Measurements from ENCODE around the gene TMEM219. TPM values are rescaled to one million over a fixed set of nuclear protein-coding genes. Genes with fewer than 3 reads are reported as not detected.

TMEM219 gene
- total and polyA plus RNA-seq, 2 of the 8 experiments (the other 6 are each of a cell fraction or from before 2014, with no cell fraction given): 60.2 to 116 TPM

DNA sequence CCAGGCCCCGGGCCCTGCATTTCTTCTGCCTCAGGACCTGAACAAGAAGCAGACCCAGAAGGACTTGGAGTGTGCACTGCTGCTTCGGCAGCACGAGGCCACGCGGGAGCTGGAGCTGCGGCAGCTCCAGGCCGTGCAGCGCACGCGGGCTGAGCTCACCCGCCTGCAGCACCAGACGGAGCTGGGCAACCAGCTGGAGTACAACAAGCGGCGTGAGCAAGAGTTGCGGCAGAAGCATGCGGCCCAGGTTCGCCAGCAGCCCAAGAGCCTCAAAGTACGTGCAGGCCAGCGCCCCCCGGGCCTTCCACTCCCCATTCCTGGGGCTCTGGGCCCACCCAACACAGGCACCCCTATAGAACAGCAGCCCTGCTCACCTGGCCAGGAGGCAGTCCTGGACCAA lies 24.4 kb downstream of the TMEM219 start (continued):
- TF ChIP-seq, protein P1, sequence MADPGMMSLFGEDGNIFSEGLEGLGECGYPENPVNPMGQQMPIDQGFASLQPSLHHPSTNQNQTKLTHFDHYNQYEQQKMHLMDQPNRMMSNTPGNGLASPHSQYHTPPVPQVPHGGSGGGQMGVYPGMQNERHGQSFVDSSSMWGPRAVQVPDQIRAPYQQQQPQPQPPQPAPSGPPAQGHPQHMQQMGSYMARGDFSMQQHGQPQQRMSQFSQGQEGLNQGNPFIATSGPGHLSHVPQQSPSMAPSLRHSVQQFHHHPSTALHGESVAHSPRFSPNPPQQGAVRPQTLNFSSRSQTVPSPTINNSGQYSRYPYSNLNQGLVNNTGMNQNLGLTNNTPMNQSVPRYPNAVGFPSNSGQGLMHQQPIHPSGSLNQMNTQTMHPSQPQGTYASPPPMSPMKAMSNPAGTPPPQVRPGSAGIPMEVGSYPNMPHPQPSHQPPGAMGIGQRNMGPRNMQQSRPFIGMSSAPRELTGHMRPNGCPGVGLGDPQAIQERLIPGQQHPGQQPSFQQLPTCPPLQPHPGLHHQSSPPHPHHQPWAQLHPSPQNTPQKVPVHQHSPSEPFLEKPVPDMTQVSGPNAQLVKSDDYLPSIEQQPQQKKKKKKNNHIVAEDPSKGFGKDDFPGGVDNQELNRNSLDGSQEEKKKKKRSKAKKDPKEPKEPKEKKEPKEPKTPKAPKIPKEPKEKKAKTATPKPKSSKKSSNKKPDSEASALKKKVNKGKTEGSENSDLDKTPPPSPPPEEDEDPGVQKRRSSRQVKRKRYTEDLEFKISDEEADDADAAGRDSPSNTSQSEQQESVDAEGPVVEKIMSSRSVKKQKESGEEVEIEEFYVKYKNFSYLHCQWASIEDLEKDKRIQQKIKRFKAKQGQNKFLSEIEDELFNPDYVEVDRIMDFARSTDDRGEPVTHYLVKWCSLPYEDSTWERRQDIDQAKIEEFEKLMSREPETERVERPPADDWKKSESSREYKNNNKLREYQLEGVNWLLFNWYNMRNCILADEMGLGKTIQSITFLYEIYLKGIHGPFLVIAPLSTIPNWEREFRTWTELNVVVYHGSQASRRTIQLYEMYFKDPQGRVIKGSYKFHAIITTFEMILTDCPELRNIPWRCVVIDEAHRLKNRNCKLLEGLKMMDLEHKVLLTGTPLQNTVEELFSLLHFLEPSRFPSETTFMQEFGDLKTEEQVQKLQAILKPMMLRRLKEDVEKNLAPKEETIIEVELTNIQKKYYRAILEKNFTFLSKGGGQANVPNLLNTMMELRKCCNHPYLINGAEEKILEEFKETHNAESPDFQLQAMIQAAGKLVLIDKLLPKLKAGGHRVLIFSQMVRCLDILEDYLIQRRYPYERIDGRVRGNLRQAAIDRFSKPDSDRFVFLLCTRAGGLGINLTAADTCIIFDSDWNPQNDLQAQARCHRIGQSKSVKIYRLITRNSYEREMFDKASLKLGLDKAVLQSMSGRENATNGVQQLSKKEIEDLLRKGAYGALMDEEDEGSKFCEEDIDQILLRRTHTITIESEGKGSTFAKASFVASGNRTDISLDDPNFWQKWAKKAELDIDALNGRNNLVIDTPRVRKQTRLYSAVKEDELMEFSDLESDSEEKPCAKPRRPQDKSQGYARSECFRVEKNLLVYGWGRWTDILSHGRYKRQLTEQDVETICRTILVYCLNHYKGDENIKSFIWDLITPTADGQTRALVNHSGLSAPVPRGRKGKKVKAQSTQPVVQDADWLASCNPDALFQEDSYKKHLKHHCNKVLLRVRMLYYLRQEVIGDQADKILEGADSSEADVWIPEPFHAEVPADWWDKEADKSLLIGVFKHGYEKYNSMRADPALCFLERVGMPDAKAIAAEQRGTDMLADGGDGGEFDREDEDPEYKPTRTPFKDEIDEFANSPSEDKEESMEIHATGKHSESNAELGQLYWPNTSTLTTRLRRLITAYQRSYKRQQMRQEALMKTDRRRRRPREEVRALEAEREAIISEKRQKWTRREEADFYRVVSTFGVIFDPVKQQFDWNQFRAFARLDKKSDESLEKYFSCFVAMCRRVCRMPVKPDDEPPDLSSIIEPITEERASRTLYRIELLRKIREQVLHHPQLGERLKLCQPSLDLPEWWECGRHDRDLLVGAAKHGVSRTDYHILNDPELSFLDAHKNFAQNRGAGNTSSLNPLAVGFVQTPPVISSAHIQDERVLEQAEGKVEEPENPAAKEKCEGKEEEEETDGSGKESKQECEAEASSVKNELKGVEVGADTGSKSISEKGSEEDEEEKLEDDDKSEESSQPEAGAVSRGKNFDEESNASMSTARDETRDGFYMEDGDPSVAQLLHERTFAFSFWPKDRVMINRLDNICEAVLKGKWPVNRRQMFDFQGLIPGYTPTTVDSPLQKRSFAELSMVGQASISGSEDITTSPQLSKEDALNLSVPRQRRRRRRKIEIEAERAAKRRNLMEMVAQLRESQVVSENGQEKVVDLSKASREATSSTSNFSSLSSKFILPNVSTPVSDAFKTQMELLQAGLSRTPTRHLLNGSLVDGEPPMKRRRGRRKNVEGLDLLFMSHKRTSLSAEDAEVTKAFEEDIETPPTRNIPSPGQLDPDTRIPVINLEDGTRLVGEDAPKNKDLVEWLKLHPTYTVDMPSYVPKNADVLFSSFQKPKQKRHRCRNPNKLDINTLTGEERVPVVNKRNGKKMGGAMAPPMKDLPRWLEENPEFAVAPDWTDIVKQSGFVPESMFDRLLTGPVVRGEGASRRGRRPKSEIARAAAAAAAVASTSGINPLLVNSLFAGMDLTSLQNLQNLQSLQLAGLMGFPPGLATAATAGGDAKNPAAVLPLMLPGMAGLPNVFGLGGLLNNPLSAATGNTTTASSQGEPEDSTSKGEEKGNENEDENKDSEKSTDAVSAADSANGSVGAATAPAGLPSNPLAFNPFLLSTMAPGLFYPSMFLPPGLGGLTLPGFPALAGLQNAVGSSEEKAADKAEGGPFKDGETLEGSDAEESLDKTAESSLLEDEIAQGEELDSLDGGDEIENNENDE (IDR thresholded peaks at IDR 0.05; ENCODE audit: insufficient replicate concordance, low read length): no peak
- TF ChIP-seq JUN (IDR thresholded peaks at IDR 0.05; ENCODE audit: low read depth, low read length) (no peak), FOSL1 (IDR thresholded peaks at IDR 0.05; ENCODE audit: insufficient read depth, low read depth, low read length) (no peak), KDM5A (IDR thresholded peaks at IDR 0.05; ENCODE audit: low read length) (no peak), PHF8 (conservative IDR thresholded peaks at IDR 0.05; ENCODE audit: low read depth, low read length) (no peak), POU5F1 (IDR thresholded peaks at IDR 0.05; ENCODE audit: low read depth, low read length) (no peak)

All from H1 (cell line).